Measurements from ENCODE around the gene PDGFC. TPM values are rescaled to one million over a fixed set of nuclear protein-coding genes. Genes with fewer than 3 reads are reported as not detected.

PDGFC gene
- total RNA-seq, 1 experiment from 2014 or later, result 14.5 TPM

- Histone ChIP-seq H3K27me3 (ENCODE audit: control insufficient read depth, insufficient read depth, low read length) (no peaks in the 10 kb centered on the region), H3K4me3 (ENCODE audit: low read depth in 2 of 2, low read length in 2 of 2) (no peak overlapping the region), H3K36me3 (ENCODE audit: control insufficient read depth, insufficient read depth, low read length) (no peaks in the 10 kb centered on the region), H3K9me3 (ENCODE audit: control insufficient read depth, insufficient read depth, low read depth, low read length) (no peaks in the 10 kb centered on the region), H3K27ac (ENCODE audit: low read length) (no peak overlapping the region), H3K4me1 (ENCODE audit: control insufficient read depth, insufficient read depth, low read length) (no peaks in the 10 kb centered on the region)
- DNase-seq (ENCODE audit: low read depth, low spot score) (no peak), ATAC-seq (no peak)
- in situ Hi-C loops (cut with HindIII; ENCODE audit: low pct_unique_long_range_greater_than_20kb, low sequenced_read_pairs) (no loop called here), intact Hi-C loops (cut with micrococcal nuclease; ENCODE audit: unreplicated experiment) (no loop called here)
- TF ChIP-seq TCF7L2 (IDR thresholded peaks at IDR 0.05; ENCODE audit: low read depth, low read length) (no peak), SIN3A (IDR thresholded peaks at IDR 0.05; ENCODE audit: borderline replicate concordance, insufficient read depth, low read depth, low read length) (no peak), CTCF (IDR thresholded peaks at IDR 0.05) (no peak)
- TF ChIP-seq, protein P1, sequence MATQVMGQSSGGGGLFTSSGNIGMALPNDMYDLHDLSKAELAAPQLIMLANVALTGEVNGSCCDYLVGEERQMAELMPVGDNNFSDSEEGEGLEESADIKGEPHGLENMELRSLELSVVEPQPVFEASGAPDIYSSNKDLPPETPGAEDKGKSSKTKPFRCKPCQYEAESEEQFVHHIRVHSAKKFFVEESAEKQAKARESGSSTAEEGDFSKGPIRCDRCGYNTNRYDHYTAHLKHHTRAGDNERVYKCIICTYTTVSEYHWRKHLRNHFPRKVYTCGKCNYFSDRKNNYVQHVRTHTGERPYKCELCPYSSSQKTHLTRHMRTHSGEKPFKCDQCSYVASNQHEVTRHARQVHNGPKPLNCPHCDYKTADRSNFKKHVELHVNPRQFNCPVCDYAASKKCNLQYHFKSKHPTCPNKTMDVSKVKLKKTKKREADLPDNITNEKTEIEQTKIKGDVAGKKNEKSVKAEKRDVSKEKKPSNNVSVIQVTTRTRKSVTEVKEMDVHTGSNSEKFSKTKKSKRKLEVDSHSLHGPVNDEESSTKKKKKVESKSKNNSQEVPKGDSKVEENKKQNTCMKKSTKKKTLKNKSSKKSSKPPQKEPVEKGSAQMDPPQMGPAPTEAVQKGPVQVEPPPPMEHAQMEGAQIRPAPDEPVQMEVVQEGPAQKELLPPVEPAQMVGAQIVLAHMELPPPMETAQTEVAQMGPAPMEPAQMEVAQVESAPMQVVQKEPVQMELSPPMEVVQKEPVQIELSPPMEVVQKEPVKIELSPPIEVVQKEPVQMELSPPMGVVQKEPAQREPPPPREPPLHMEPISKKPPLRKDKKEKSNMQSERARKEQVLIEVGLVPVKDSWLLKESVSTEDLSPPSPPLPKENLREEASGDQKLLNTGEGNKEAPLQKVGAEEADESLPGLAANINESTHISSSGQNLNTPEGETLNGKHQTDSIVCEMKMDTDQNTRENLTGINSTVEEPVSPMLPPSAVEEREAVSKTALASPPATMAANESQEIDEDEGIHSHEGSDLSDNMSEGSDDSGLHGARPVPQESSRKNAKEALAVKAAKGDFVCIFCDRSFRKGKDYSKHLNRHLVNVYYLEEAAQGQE (IDR thresholded peaks at IDR 0.05; ENCODE audit: insufficient read depth in 1 of 2, low read depth in 2 of 2, low read length in 1 of 2), result no peak
- BruUV-seq (replicated peaks), result no TSS peak
- ChIA-PET CTCF (no interaction called here), POLR2A (no interaction called here)
Observed at GRCh38 chr4:156786713-156787112, 184.9 kb downstream of the PDGFC start.

GRCh38 chr4:156784970-156785369 is 186.6 kb downstream of the PDGFC start:
- Histone ChIP-seq H3K36me3 (ENCODE audit: control insufficient read depth, insufficient read depth, low read length) (no peaks in the 10 kb centered on the region), H3K27ac (ENCODE audit: low read length) (no peak overlapping the region), H3K4me3 (ENCODE audit: low read depth in 2 of 2, low read length in 2 of 2) (no peak overlapping the region), H3K4me1 (ENCODE audit: control insufficient read depth, insufficient read depth, low read length) (no peaks in the 10 kb centered on the region), H3K27me3 (ENCODE audit: control insufficient read depth, insufficient read depth, low read length) (no peaks in the 10 kb centered on the region), H3K9me3 (ENCODE audit: control insufficient read depth, insufficient read depth, low read depth, low read length) (no peaks in the 10 kb centered on the region)
- CTCF ChIA-PET, result no interaction called here
- DNase-seq (ENCODE audit: low read depth, low spot score), result no peak
- in situ Hi-C loops (cut with HindIII; ENCODE audit: low pct_unique_long_range_greater_than_20kb, low sequenced_read_pairs), result no loop called here
- BruUV-seq (replicated peaks), result no TSS peak
- no peak for ATAC-seq
- TF ChIP-seq CTCF (IDR thresholded peaks at IDR 0.05), result no peak
- TF ChIP-seq POLR2AphosphoS5 (IDR thresholded peaks at IDR 0.05; ENCODE audit: low read depth, low read length), result no peak
- intact Hi-C loops (cut with micrococcal nuclease; ENCODE audit: unreplicated experiment), result no loop called here
- POLR2A ChIA-PET, result no interaction called here

DNA sequence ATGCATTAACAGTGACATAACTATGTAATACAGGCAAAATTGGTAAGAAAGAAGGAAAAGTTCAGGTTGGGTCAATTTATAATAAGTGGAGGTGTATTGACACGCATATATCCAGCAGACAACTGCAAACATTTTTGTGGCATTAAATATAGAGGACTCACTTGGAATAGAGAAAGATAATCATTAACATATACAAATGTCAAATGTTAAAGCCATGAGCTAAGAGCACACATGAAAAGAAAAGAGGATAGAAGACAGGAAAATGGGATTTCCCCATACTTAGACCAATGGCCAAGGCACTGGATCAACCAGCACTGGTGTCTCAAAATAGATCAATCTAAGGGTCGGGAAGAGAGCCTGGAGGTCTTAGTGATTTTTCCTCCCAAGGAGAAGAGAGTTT is 187.6 kb downstream of the PDGFC start:
- DNase-seq (ENCODE audit: low read depth, low spot score), result no peak
- in situ Hi-C loops (cut with HindIII; ENCODE audit: low pct_unique_long_range_greater_than_20kb, low sequenced_read_pairs) (no loop called here), intact Hi-C loops (cut with micrococcal nuclease; ENCODE audit: unreplicated experiment) (no loop called here)
- BruUV-seq (replicated peaks), result no TSS peak
- TF ChIP-seq CTCF (IDR thresholded peaks at IDR 0.05), result no peak
- TF ChIP-seq, protein P1 (IDR thresholded peaks at IDR 0.05; ENCODE audit: insufficient read depth in 1 of 2, low read depth in 2 of 2, low read length in 1 of 2), result no peak
- Histone ChIP-seq H3K9me3 (ENCODE audit: control insufficient read depth, insufficient read depth, low read depth, low read length) (no peaks in the 10 kb centered on the region), H3K27ac (ENCODE audit: low read length) (no peak overlapping the region), H3K27me3 (ENCODE audit: control insufficient read depth, insufficient read depth, low read length) (no peaks in the 10 kb centered on the region), H3K36me3 (ENCODE audit: control insufficient read depth, insufficient read depth, low read length) (no peaks in the 10 kb centered on the region), H3K4me1 (ENCODE audit: control insufficient read depth, insufficient read depth, low read length) (no peaks in the 10 kb centered on the region), H3K4me3 (ENCODE audit: low read depth in 2 of 2, low read length in 2 of 2) (no peak overlapping the region)
- no peak for ATAC-seq
- POLR2A ChIA-PET, result no interaction called here
- CTCF ChIA-PET, result no interaction called here

All from Panc1 (cell line).